ENCODE results near the gene TANGO2.

The TANGO2 gene

DNA sequence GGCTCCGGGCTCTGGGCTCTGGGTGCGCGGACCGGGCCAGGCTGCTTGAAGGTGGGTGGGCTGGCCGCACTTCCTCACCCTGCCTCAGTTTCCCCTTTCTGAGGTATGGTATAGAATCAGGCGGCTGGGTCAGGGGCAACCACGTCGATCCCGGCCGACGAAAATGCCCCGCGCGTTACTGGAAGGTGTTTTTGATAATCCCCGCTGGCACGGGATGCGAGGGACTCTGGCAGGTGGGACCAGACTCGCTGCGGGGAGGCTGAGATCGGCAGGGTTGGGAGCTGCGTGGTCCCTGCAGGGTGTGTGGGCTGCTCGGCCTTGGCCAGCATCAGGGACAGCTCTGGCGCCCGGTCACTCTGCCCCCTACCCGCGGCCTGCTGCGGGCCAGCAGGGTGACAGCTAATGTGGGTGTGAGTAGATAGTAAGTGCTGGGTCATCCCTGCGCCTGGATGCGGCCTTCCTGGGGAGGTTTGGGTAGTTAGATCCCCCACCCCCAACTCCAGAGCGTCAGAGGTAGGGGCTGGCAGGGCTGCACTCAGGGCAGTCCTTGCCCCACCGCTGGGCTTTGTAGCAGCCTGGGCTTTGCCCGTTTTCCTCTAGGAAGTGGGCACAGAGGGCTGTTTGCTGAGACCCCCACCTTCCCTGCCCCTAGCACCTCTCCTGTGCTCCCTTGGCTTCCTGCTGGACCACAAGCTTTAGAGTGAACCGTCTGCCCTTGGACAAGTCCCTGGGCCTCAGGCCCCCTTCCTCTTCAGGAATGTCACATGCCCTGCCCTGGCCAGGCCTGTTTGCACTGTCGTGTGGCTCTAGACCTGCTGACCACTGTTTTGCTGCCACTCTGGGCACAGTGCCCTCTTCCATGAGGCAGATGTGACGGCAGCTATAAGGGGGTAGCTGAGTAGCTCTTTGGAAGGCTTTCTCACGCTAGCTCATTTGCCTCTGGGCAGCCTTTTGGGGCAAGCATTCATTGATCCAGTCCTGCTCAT is 579 bp downstream of the TANGO2 start:
- TF ChIP-seq, protein P1, sequence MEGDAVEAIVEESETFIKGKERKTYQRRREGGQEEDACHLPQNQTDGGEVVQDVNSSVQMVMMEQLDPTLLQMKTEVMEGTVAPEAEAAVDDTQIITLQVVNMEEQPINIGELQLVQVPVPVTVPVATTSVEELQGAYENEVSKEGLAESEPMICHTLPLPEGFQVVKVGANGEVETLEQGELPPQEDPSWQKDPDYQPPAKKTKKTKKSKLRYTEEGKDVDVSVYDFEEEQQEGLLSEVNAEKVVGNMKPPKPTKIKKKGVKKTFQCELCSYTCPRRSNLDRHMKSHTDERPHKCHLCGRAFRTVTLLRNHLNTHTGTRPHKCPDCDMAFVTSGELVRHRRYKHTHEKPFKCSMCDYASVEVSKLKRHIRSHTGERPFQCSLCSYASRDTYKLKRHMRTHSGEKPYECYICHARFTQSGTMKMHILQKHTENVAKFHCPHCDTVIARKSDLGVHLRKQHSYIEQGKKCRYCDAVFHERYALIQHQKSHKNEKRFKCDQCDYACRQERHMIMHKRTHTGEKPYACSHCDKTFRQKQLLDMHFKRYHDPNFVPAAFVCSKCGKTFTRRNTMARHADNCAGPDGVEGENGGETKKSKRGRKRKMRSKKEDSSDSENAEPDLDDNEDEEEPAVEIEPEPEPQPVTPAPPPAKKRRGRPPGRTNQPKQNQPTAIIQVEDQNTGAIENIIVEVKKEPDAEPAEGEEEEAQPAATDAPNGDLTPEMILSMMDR (conservative IDR thresholded peaks at IDR 0.05; ENCODE audit: low read depth, low read length), result no peak
- DNase-seq (ENCODE audit: low read depth), result no peak
- H3K4me3 ChIP-seq (ENCODE audit: low read depth, low read length), result peak overlapping the region; percentile 89

DNA sequence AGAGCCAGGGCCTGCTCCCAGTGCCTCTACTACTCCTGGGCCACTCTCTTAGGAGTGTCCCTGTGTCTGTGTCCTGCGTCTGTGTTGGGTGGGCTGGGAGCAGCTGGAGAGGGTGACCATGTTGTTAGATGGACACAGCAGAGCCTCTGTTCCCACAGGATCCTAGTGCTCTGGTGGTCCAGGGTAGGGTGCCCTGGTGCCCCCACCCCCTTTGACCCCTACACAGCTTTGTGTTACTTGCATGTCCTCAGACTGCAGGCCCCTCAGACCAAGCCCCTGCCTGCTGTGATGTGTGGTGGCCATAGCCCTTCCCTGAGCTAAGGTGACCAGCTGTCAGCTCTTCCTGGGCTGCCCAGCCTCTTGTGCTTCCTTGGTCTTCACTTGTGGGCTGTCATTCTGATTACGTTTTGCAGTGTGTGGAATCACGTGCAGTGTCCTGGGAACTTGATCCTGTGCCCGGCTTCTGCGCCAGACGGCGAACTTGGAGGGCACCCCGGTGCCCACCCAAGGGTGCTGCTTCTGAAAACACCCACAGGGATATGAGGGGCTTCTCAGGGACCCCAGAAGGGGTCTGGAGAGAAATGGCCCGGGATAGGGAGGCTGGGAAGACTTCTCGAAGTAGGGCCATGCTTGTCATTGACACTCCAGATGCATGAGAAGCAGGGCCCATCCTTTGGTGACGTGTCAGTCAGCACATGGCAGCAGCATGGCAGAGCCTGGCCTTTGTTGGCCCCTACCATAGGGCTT is 1.5 kb downstream of the TANGO2 start:
- DNase-seq (ENCODE audit: low read depth), result no peak
- no peak overlapping the region for H3K4me3 ChIP-seq (ENCODE audit: low read depth, low read length)
- TF ChIP-seq, protein P1 (conservative IDR thresholded peaks at IDR 0.05; ENCODE audit: low read depth, low read length), result no peak

DNA sequence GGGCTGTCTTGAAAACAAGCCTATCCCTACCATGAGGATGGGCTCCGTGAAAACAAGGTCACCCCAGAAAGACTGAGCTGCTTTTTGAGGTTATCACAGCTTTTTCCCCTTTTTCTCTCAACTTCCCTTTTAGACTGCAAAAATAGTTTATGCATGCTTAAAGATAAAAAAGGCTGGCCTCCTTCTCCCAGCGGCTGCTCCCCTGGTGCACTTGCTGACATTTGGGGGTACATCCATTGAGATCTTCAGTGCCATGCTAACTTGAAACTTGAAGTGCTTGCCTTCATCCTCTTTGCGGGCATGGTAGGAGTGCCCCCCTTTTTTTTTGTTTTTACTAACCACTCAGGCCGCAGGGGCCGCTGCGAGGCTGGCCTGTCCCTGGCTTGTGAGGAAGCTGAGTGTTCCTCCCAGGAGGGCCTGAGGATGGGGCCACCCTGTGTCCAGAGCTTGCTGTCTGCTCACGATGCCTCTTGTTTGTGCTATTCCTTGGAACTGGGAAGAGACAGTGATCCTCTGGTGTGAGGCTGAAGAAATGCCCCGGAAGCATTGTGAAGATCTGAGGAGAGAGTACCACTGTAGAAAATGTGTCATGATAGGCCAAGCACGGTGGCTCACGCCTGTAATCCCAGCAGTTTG is 2.2 kb downstream of the TANGO2 start:
- H3K4me3 ChIP-seq (ENCODE audit: low read depth, low read length), result no peak overlapping the region
- TF ChIP-seq, protein P1 (conservative IDR thresholded peaks at IDR 0.05; ENCODE audit: low read depth, low read length), result no peak
- DNase-seq (ENCODE audit: low read depth), result no peak

DNA sequence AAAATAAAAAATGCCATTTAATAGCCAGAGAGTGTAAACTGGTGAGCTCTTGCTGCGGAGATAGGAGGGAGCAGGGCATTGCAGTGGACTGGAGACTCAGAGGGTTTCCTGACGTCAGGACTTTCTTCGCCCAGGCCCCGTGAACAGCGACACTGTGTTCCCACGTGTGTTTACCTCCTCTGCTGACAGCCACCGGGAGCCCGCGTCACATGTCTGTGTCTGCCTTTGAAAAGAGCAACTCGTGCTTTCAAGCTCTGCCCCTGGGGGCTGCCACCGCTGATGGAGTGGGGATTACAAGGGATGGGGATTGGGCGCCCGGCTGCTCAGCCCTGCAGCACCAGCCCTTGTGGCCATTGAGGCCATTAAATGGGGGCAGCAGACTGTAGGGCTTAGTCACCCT is 3.3 kb downstream of the TANGO2 start:
- DNase-seq (ENCODE audit: low read depth), result no peak
- TF ChIP-seq, protein P1 (conservative IDR thresholded peaks at IDR 0.05; ENCODE audit: low read depth, low read length), result no peak
- H3K4me3 ChIP-seq (ENCODE audit: low read depth, low read length), result no peak overlapping the region

DNA sequence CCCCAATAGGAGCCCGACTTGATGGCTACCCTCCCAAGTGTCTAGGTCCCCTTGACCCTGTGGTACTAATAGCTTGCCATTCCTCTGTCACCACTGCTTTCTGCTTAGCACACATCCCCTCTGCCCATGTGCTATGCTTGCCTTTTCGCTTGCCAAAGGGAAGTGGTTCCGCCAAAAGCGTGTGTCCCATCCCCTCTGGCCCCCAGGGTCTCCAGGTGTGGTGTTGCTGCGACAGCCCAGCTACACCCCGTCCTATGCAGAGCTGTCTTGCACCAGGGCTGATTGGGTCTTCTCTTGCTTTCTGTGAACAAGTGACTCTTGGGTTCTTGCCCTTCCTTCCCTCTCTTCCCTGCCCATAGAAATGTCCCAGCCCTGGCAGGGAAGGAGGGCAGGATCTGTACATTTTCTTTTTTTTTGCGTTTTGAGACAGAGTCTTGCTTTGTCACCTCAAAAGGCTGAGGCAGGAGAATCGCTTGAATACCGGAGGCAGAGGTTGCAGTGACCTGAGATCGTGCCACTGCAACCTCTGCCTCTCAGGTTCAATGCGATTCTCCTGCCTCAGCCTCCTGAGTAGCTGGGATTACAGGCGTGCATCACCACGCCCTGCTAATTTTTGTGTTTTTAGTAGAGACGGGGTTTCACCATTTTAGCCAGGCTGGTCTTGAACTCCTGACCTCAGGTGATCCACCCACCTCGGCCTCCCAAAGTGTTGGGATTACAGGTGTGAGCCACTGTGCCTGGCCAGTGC is 3.9 kb downstream of the TANGO2 start:
- no peak for DNase-seq (ENCODE audit: low read depth)
- no peak overlapping the region for H3K4me3 ChIP-seq (ENCODE audit: low read depth, low read length)
- TF ChIP-seq, protein P1 (conservative IDR thresholded peaks at IDR 0.05; ENCODE audit: low read depth, low read length), result no peak

DNA sequence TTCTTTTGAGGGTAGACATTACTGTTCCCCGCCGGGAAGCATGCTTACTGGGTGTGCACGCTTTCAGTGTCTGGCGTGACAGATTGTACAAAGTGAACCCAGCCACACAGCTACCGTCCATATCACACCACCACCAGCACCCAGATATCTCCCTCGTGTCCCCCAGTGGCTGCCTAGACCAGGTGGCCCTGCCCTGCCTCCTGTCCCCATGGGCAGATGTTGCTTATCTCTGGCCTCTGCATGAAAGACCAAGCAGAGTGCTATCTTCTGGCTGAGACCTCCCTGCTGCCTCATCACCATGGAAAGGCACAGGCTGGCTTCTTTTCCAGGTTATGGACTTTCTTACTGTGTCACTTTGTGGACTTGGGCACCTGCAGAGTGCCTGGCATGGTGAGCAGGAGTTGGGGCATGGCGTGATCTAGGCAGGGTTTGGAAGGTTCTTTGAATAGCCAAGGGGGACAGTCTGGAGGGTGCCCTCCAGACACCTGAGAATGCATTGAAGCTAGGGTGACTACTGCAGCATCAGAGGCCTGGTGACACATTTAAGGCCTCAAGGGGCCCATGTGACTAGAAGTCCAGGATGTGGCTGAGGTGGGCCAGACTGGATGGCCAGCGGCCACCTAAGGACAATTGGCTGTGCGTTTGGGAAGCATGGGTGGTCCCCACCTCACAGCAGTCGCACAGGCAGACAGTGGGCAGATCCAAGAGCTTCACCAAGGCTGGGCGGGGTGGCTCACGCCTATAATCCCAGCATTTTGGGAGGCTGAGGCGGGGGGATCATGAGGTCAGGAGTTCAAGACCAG is 4.7 kb downstream of the TANGO2 start:
- DNase-seq (ENCODE audit: low read depth), result no peak
- TF ChIP-seq, protein P1 (conservative IDR thresholded peaks at IDR 0.05; ENCODE audit: low read depth, low read length), result no peak
- no peak overlapping the region for H3K4me3 ChIP-seq (ENCODE audit: low read depth, low read length)

Data from choroid plexus epithelial cell (primary cell).